GM18520 (cell line): Measurements from ENCODE around the gene HNRNPA3.
"Not testable (repeated sequence)": the region's sequence is repeated elsewhere in the genome, so short reads cannot be mapped to it uniquely, and the experiment has no call there.

Source experiments
- ATAC-seq: cut with Tn5 transposase; IDR thresholded peaks from one replicate; pipeline ENCODE4 v1.9.1; 2021; ENCODE audit not compliant: unreplicated experiment

Gene HNRNPA3

DNA sequence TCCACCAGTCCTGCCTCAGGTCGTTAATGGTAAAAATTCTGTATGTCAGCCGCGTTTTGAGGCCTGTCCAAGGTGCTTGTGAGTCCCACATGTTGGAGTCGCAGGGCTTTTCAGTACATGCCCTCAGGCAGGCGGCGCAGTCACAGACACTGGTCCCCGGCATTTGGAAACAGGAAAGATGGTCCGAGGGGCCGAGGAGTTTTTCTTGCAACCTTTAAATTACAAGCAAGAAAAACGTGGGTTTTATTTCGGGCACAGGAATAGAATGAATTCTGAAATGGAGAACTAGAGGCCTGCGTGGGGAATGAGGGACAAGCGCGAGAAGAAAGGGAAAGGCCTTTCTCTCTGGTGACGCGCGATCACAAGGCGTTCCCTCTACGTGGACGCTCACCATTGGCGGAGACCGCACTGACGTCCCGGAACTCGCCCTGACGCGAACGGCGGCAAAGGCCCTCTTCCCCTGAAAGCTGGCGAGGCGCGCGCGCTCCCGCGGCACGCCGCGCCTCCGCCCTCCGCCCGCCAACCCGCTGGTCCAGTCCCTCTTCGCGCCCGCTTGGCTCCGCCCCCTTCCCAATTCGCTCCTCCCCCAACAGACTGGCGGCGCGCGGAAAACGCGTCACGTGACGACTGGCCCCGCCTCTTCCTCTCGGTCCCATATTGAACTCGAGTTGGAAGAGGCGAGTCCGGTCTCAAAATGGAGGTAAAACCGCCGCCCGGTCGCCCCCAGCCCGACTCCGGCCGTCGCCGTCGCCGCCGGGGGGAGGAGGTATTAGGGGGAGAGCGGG lies at the start of gene HNRNPA3:
TSS of gene HNRNPA3 (plus strand) at position 689 of the 785 bp plus-strand sequence. CDS start at position 695, 6 bp downstream.
- ATAC-seq: peak; percentile 88

DNA sequence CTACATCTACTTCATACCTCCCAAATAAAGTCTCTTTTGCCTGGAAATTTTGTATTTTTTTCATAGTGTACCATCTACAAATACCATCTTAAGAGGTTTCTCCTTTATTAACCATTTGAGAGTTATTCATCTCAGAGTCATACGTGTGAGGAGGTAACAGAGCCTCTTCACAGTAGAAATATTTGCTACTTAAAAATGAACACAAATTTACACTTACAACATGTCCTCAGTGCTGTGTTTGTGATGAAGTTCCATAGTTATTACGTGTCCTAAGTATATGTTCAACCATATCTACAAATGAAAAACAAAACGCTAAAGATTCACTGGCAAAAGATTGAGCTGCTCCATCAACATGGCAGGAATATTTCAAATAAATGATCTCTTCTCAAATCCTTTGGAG lies 48.5 kb upstream of the HNRNPA3 start:
- no peak for ATAC-seq

DNA sequence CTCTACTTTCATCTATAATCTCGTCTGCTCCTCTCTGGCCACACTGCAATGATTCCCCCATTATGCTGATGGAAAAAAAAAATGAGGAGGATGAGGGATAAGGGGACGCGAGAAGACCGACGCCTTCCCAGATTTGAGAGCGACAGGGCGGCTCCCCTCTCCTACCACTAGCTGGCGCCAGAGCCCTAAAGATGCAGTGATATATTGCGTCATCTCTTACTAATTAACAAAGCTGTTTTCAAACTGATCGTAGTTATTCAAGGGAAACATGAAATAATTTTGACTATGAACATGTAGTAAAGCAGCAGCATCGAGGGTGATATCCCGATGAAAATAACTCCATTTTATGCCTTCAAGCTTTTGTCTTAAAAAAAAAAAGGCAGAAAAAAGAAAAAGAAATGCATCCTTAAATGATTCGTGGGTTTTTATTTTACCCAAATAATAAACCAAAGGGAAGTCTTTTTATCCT lies 48.0 kb upstream of the HNRNPA3 start:
- peak; percentile 29 for ATAC-seq

DNA sequence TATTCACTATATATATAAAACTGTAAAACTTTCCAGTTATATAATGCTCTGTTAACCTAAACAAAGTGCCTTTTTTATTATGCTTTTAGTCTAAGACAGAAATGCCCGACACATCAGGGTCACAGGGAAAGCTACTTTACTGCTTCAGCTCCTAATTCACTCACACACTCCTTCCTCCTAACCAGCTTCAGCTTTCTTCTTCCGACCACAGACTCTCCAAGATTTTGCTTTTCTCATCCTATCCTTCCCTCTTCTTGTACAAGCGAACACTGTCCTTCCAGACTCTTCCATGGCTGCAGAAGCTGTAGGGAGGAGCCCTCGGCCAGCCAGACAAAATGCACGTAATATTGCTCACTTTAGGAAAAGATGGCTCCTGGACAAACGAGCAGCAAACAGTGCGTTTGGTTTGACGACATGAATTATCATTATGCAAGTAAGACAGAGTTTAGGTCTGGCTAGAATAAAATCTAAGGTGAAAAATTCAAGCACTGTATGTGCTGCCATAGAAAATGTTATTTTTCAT lies 47.5 kb upstream of the HNRNPA3 start:
- ATAC-seq: no peak

DNA sequence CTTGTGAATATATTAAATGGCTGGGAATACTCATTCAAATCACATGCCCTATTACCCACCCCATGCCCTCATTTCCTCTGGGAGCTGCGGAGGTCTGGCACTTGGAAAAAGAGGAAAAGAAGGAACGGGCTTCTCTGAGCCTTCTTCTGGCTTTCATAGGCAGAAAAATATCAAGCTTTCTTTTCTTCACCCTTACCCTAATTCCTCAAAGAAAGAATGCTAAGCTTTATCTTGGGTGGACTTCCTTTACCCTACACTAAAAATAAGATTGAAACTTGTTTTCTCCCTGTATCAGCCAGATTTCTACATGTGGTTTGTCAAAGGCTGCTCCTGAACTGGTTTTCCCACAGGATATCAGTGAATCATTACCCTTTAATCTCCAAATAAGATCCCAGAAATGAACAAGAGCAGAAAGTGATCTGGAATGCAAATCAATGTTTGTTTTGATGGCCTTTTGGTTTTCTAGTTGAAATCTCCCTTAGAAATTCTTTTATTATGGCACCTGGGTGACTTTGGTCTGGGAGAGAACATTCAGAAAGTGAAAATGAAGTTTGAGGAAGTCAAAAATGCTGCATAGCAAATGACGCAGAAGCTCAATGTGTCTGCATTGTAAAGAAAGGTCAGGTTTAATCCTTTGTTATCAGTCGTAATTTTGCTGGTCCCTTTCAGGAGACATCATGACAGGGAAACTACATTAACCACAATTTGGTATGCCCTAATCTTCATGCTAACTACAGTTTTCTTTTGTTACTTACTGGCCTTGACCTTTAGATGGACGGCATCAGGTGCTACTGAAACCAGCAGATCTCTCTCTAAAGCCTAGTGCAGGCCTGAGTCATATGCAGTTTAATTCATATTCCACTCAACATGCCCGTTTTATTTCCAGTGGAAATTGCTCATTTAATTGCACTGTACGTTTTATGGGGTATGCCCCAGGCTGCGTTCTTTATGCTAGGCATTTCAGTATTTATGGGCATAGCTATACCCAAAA lies 46.6 kb upstream of the HNRNPA3 start:
- ATAC-seq: peak; percentile 34

DNA sequence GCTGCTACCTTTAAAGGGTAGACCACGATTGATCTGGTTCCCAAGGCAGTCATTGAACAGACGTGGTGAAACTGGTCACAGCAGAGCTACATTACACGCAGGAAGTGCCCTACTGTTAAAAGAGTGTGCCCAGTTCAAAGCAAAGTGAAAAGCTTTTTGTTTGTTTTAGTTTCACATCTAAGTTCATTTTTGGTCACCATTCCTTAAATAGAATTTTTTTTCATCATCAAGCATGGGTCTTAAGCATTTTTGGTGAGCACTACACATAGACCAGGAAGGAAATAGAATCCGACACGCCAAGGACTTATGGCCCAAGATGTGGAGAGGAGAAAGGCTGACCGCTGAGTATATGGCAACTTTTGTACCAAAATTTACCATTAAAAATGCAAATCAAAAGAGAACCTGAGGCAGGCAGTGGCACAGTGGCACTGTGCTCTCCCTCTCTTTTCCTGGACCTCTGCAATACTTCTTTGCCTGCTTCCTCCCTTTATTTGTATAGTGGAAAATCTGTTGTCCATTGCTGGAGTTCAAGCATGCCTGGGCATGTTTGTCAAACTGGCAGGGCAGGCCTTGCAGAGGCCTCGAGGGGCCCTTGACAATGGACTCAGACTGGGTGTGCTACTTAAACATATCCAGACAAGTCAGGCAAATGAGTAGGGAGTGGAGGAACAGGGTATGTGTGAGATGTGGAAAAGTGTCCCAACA lies 42.6 kb upstream of the HNRNPA3 start:
- peak; percentile 55 for ATAC-seq

DNA sequence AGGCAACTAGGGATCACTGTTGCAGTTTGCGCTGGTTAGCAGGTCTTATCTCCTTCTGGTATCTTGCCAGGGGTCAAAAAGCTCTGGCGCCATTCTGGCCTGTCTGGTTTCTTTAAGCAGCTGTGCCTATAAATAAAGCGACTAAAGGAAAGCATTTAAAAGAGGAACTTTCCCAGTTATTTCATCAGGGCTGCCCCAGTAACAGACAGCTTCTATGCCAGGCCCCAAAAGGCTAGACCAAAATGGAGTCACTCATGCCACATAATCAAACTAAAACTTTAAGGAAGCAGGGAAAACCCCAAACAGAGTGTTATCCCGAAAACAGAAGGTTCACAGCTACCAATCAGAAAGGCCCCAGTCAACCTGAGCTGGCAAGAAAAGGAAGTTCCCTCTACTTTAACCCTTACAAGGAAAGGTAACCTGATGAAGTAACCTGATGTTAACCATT lies 41.2 kb upstream of the HNRNPA3 start:
- ATAC-seq: no peak

DNA sequence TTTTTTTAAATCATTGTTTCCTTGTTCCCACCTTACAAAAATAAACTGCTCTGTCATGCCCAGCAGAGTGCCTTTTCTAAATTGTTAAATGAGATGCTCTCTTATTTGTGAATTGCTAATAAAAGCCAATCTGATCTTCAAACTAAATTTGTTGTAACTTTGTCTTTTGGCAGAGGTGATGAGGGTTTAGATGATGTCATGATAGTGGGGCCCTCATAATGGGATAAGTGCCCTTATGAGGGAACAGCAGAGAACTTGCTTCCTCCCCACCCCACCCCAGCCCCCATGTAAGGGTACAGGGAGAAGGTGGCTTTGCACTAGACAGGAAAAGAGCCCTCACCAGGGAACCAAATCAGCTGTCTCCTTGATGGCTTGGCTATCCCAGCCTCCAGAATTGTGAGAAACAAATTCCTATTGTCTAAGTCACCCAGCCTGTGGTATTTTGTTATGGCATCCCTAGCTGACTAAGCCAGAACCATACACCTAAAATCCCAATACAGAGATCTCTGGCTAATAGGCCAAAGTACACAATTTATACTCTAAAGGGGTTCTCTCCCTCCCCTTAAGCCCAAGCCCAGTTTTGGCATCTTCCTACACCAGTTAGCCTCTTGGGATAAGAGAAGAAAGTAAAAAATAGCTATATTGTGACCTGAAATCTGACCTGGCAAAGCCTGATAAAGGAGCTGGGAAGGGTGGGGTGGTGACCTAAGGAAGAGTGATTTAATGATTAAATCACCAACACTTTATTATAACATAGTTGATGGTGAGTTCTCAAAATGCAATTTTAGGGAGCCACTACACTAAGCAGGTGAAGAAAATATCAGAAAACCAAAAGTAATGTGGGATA lies 40.3 kb upstream of the HNRNPA3 start:
- no peak for ATAC-seq

DNA sequence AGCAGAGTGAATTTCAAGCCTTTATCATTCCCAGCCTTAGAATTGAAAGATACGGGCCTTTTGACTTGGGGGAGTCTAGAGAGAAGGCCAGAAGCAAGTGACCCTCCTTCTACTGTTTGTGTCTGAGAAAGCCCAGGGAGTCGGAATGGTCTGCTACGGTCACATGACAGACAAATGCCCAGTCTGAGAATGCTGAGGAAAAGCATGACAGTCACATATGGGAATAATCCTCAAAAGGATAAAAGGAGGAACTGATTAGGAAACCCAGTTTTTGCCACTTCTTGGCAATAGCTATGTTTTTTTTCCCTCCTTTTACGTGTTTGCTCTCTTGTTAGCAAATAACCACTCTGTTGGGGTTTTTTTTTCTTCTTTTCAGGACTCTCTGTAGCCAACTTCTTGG lies 38.1 kb upstream of the HNRNPA3 start:
- no peak for ATAC-seq

DNA sequence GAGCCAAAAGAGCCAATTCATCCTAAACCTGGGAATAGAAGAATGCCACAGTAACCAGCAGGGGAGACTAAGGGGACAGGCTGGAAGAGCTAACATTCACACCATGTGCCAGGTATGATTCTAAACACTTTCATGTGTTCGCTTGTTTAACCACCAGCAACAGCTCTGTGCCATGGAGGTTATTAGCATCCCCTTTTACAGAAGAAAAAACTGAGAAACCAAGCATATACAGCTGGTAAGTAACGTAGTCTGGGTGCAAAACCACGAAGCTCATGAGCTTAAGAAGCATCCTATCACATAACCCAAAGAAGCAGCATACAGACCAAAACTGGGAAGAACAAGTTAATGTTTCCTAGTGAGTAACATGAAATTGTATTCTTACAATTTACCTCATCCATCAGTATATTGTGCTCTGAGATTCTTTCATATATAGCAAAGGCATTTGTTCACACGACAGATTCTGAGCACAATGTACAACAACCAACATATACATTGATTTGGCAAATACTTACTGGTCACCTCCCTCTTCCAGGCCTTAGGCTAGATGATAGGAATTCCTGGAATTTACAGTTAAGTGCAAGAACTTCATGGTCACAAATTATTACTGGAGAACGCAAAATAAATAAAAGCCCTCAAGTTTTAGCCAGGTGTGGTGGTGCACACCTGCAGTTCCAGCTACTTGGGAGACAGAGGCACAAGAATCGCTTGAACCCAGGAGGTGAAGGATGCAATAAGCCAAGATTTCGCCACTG lies 36.5 kb upstream of the HNRNPA3 start:
- ATAC-seq: no peak

DNA sequence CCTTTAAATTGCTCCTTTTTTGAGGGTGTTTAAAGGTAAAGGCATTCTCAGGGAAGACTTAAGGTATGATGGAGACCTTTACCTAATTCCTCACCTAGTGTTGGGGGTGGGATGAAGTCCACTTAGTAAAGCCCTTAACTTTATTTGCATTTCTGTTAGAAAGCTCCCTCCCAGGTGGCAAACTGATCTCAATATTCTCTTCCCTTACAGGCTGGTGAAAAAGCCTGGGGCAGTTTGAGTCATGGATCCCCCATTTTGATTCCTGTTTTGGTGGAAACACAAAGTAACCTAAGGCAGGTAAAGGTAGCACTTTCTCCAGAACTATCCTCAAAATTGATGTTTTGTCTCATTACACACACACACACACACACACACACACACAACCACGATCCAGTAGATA lies 33.8 kb upstream of the HNRNPA3 start:
- ATAC-seq: no peak

DNA sequence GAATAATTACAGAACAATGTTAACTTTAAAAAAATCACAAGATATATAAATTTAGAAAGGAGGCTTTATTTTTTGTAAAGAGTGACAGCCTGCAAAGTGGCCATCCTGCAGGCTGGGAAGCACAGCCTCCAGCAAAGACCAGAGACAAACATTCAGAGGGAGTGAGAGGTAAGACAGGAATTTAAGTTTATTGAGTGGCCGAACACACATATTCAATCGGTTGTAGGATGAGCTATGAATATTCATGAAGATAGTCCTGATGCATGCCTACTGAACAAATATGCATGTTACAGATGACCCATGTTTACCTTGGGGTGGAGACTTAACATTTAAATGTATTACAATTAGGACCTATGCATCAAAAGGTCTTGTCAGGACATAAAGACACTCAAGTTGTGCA lies 33.4 kb upstream of the HNRNPA3 start:
- ATAC-seq: no peak

DNA sequence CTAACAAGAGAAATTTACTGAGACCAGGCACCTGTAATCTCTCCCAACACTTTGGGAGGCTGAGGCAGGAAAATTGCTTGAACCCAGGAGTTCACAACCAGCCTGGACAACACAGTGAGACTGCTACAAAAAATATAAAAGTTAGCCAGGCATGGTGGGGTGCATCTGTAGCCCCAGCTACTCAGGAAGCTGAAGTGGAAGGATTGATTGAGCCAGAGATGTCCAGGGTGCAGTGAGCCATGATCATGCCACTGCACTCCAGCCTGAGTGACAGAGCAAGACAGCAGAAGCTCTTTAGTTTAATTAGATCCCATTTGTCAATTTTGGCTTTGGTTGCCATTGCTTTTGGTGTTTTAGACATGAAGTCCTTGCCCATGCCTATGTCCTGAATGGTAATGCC lies 32.9 kb upstream of the HNRNPA3 start:
- ATAC-seq: not testable (repeated sequence)

DNA sequence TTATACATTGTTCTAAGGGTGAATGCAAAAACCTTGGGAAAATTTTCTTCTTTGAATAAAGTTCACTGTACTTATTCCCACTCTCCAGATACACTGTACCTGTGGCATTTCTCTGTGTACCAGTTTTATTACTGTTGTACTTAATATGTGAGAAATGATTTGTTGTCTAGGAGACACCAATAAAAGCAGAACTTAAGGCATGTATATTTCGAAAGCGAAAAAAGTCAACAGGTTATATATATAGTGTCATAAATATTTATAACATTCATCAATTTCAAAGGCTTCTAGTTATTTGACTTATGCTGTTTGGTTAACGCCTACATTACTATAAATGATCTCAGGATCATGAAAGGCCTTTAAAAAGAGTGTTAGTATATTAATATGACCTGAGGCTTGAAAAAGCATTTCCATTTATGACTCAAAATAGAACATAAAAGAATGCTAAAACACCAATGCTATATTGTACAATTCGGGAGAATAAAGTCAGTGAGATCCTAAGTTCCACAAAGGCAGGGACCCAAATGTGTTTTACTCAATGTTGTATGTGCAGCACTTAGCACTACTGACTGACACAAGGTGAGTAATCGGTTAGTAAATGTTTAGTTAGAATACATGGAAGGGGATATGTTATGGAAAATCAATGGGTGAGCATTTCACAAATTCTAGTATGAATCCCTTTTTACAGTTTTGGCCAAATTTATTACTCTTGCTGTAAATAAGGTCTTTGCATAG lies 32.2 kb upstream of the HNRNPA3 start:
- ATAC-seq: no peak

DNA sequence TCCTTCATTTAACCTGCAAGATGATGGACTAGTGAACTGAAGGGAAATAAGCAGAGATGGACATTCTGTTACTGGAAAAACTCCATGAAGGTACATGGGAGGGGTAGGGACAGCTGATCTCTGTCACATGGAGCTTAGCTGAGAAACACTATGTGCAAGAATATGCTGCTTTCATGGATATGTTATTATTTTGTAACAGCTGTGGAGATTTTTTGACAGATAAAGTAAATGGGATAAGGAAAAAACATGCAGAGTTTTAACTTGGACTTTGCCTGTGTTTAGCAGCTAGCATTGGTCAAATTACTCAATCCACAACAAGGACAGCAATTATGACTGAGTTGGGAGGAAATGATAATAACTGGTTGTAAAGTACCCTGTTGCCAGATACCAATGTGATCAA lies 28.7 kb upstream of the HNRNPA3 start:
- ATAC-seq: no peak

DNA sequence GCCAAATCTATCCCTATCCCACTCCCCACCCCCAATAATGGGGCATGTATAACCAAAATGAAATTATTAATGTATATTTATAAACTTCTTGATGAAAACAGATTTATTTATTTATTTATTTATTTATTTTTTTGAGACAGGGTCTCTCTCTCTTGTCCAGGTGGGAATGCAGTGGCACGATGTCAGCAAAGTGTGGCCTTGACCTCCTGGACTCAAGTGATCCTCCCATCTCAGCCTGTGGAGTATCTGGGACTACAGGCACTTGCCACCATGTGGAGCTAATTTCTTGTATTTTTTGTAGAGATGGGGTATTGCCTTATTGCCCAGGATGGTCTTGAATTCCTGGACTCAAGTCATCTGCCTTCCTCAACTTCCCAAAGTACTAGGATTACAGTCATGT lies 28.0 kb upstream of the HNRNPA3 start:
- ATAC-seq: no peak

DNA sequence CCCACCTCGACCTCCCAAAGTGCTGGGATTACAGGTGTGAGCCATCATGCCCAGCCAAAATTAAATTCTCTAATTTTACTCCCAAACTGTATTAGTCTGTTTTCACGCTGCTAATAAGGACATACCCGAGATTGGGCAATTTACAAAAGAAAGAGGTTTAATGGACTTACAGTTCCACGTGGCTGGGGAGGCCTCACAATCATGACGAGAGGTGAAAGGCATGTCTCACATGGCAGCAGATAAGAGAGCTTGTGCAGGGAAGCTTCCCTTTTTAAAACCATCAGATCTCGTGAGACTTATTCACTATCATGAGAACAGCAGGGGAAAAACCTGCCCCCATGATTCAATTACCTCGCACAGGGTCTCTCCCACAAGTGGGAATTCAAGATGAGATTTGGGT lies 26.6 kb upstream of the HNRNPA3 start:
- not testable (repeated sequence) for ATAC-seq

DNA sequence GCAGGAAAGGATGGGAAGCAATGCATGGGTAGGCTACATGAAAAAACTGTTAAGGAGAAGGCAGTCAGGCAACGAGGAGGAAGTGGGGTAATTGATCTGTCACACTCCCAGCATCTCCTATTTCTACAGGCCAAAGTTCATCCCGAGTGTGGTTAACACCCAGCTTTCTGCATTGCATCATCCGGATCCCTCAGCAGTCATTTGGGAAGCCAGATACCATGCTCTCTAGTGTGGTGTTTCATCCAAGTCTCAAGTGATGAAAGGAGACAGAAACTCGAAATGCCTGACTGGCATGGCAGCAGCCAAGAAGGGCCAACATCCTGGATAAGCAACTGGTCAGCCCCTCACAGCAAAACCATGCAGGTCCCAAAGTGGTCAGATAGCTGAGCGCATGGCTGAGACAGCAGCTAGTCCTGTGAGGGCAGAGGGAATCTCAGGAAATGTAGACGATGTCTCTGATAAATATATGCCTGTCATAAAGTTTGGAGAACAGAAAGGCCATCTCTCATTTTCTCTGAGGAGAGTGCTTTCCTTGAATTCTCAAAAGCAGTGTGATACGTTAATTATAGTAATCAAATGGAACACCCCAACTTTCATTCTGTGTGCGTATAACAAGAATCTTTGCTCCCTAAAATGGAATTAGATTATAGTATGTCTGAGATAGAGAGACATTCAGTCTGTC lies 24.8 kb upstream of the HNRNPA3 start:
- ATAC-seq: no peak
